Heart left ventricle (tissue), 16 donors: Measurements from ENCODE around the gene SMC5. TPM values are rescaled to one million over a fixed set of nuclear protein-coding genes. Genes with fewer than 3 reads are reported as not detected.

Experiments used
- ATAC-seq, 4 donors: fragments of 200-7000 bp; cut with Tn5 transposase; one replicate each; pipeline ENCODE4 v1.9.1; 2020 to 2022; ENCODE audit warnings: moderate library complexity in 4 of 4, mild to moderate bottlenecking in 3 of 4, moderate number of reproducible peaks in 1 of 4
- DNase-seq, 5 donors: peaks; one replicate each; pipeline ENCODE4 v3.0.0-alpha.2; 2020
- H3K27ac ChIP-seq, 12 donors: fragments of 200-600 bp; sonication (generic) in 4 of 12; one replicate each; pipeline versions ENCODE4 v1.5.0 to v1.8.0; 2016 to 2022; ENCODE audit warnings: mild to moderate bottlenecking in 2 of 12
- H3K27me3 ChIP-seq, 9 donors: fragments of 200-600 bp; sonication (generic) in 2 of 9; one replicate each; pipeline versions ENCODE4 v1.5.1 to v1.8.0; 2016 to 2022; ENCODE audit warnings: mild to moderate bottlenecking in 3 of 9
- H3K36me3 ChIP-seq, 9 donors: fragments of 200-600 bp; sonication (generic) in 2 of 9; one replicate each; pipeline versions ENCODE4 v1.5.0 to v1.8.0; 2018 to 2022; ENCODE audit warnings: mild to moderate bottlenecking in 2 of 9
- H3K4me1 ChIP-seq, 12 donors: fragments of 200-600 bp; sonication (generic) in 4 of 12; one replicate each; pipeline versions ENCODE4 v1.5.0 to v1.8.0; 2016 to 2022; ENCODE audit warnings: mild to moderate bottlenecking in 3 of 12
- H3K4me3 ChIP-seq, 12 donors: fragments of 200-600 bp; sonication (generic) in 4 of 12; one replicate each; pipeline versions ENCODE4 v1.5.0 to v1.8.0; 2017 to 2022; ENCODE audit warnings: mild to moderate bottlenecking in 9 of 12, moderate library complexity in 4 of 12
- H3K9me3 ChIP-seq, 12 donors: fragments of 200-600 bp; sonication (generic) in 4 of 12; one replicate each; pipeline versions ENCODE4 v1.5.0 to v1.8.0; 2016 to 2022; ENCODE audit warnings: mild to moderate bottlenecking in 1 of 12
- POLR2A ChIP-seq, 2 donors: fragments of 450-650 bp; IDR thresholded peaks; one replicate each; pipeline ENCODE4 v1.6.1; 2017; ENCODE audit warnings: antibody characterized with exemption in 2 of 2, mild to moderate bottlenecking in 2 of 2, moderate library complexity in 2 of 2
- WGBS, 4 donors: extraction: QIAGEN DNeasy Blood & Tissue Kit in 2 of 4; methylation state at CpG; one replicate each; pipeline versions ENCODE4 v1.1.5 to v1.1.7; 2013 to 2018; 5-methylcytosine and 5-hydroxymethylcytosine counted together
- intact Hi-C, 10 donors: fragments of 100-400 bp; cut with DNase I; formaldehyde crosslinking; loops; one replicate each; pipeline versions ENCODE4 v1.11.1 to v1.14.2; 2022
- polyA plus RNA-seq, 2 donors: library from polyadenylated mRNA; stranded (reverse); fragments of 200-250 nt; gene quantifications; one replicate each; pipeline ENCODE4 v1.2.3, GENCODE V29; 2013
- total RNA-seq, 9 donors: library from RNA; depleted of rRNA in 2 of 9; stranded (reverse); fragments of >200 nt in 2 of 9; fragmentation: NEBNext Ultra II Directional in 3 of 9; extraction: Animal tissue kit (Norgen Biotek cat#: 25700) in 3 of 9; gene quantifications; one replicate each; pipeline versions ENCODE4 v1.1.0 to v1.2.4, GENCODE V29; 2016 to 2023
- TF ChIP-seq, protein P1 (sequence below), 12 donors: fragments of 200-600 bp; sonication (generic) in 4 of 12; IDR thresholded peaks; one replicate each; pipeline versions ENCODE4 v1.5.0 to v1.8.0; 2018 to 2022; ENCODE audit warnings: antibody characterized with exemption in 12 of 12, mild to moderate bottlenecking in 5 of 12
- donor health status: ischemic (EF 13 %, LVEDD 7.1; RV severe dilation, severe dysfunction).
- donor health status: healthy with polysubstance abuse.
- donor health status: DM: no; HTN: yes; CAD: no.
- donor health status: DM: no; HTN: no; CAD: no.
- donor health status: ischemic (EF 25% LVEDD 6.9; RV normal size, moderate dysfunction).
- donor health status: ischemic (EF 25% LVEDD 5.7; RV mildly dilated, moderate dysfunction).
- donor health status: healthy.
- donor health status: DM: yes; HTN: yes; CAD: no.
- donor health status: ischemic (EF 35%, LVEDD 5.7; RV mildly dilated, moderate dysfunction).
- donor health status: nonischemic (EF 11% LVEDD 7.7; RV severe dilation, severe dysfunction).
- donor health status: DM: yes; HTN: yes; CAD: no.
- donor health status: PGD.
- donor health status: ischemic (EF 29% LVEDD 5.4; RV normal size, mild dysfunction).
- donor health status: nonischemic (EF 23%, LVEDD 6.1; RV moderate dilation, normal function).

Gene SMC5
- total and polyA plus RNA-seq, 11 donors, result 6.8 to 14.6 (median 11.0) TPM

DNA sequence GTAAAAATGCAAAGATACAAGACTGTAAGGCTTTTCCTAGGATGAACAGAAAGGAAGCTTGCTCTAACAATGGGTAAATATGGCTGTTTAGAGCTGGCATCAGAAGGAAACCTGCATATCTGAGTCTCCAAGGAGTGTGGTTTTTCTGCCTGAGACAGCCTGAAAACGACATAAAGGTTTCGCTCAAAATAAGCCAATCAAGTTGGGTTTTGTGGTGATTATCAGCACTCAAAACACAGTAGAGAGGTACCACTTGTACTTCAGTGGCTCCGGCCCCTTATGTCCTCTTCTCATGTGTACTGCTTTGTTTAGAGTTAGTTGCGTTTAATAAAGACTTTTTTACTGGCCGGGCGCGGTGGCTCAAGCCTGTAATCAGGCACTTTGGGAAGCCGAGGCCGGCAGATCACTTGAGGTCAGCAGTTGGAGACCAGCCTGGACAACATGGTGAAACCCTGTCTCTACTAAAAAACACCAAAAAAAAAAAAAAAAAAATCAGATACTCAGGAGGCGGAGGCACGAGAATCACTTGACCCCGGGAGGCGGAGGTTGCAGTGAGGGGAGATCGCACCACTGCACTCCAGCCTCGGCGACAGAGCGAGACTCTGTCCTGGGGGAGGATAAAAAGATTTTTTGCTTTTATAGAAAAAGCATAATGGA is 116.3 kb downstream of the SMC5 start:
- 83 to 88% (median 85%) methylated on average over 17 of the region's 17 CpGs for WGBS, 4 donors
- H3K27me3 ChIP-seq, result no peaks in the 10 kb centered on the region
- peak overlapping the region in 3 of 12 donors; percentile 17 to 28 (median 20) for H3K27ac ChIP-seq
- peaks cover 0 to 19% (median 8%) of the 10 kb centered on the region in 12 donors for H3K4me1 ChIP-seq
- no peak for TF ChIP-seq POLR2A (IDR thresholded peaks at IDR 0.05)
- TF ChIP-seq, protein P1, sequence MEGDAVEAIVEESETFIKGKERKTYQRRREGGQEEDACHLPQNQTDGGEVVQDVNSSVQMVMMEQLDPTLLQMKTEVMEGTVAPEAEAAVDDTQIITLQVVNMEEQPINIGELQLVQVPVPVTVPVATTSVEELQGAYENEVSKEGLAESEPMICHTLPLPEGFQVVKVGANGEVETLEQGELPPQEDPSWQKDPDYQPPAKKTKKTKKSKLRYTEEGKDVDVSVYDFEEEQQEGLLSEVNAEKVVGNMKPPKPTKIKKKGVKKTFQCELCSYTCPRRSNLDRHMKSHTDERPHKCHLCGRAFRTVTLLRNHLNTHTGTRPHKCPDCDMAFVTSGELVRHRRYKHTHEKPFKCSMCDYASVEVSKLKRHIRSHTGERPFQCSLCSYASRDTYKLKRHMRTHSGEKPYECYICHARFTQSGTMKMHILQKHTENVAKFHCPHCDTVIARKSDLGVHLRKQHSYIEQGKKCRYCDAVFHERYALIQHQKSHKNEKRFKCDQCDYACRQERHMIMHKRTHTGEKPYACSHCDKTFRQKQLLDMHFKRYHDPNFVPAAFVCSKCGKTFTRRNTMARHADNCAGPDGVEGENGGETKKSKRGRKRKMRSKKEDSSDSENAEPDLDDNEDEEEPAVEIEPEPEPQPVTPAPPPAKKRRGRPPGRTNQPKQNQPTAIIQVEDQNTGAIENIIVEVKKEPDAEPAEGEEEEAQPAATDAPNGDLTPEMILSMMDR (IDR thresholded peaks at IDR 0.05), result no peak
- H3K4me3 ChIP-seq, result peak overlapping the region in 2 of 12 donors; percentile 1 to 16
- H3K9me3 ChIP-seq, result no peaks in the 10 kb centered on the region
- no peaks in the 10 kb centered on the region for H3K36me3 ChIP-seq
- DNase-seq, result no peak
- intact Hi-C loops, result no loop called here
- no peak for ATAC-seq

DNA sequence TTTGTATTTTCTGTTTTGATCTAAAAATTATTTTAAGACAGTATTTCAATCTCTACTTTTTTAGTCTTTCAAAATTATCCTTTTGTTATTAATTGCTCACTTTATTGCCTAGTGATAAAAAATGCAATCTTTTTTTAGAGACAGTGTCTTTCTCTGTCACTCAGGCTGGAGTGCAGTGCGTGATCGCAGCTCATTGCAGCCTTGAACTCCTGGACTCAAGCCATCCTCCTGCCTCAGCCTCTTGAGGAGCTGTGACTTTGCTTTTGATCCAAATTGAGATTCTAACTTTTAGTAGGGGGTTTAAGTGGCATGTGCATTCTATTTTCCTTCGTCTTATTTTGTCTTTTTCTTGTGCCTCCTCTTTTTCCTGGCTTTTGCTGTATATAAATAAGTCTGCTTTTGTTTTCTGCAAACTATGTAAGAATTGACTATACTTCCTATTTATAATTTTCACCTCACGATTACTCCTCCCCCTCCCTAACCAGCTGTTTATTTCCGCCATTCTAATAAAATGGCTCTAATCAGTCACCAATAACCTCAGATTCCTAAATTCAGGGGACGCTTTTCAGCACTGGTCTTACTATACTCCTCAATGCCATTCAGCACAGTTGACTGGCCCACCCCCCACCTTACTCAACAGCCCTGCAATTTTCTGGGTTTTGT is 123.4 kb downstream of the SMC5 start:
- Histone ChIP-seq H3K27ac (no peak overlapping the region), H3K36me3 (peaks cover 0 to 36% (median 24%) of the 10 kb centered on the region in 9 donors), H3K27me3 (no peaks in the 10 kb centered on the region), H3K4me3 (no peak overlapping the region), H3K9me3 (no peaks in the 10 kb centered on the region), H3K4me1 (peaks cover 0 to 55% (median 23%) of the 10 kb centered on the region in 12 donors)
- no peak for DNase-seq
- intact Hi-C loops, result no loop called here
- no peak for TF ChIP-seq POLR2A (IDR thresholded peaks at IDR 0.05)
- TF ChIP-seq, protein P1 (IDR thresholded peaks at IDR 0.05), result no peak
- WGBS, 4 donors, result 62 to 71% (median 68%) methylated on average over 6 of the region's 6 CpGs
- ATAC-seq, result peak in 2 of 4 donors; percentile 9 to 14

DNA sequence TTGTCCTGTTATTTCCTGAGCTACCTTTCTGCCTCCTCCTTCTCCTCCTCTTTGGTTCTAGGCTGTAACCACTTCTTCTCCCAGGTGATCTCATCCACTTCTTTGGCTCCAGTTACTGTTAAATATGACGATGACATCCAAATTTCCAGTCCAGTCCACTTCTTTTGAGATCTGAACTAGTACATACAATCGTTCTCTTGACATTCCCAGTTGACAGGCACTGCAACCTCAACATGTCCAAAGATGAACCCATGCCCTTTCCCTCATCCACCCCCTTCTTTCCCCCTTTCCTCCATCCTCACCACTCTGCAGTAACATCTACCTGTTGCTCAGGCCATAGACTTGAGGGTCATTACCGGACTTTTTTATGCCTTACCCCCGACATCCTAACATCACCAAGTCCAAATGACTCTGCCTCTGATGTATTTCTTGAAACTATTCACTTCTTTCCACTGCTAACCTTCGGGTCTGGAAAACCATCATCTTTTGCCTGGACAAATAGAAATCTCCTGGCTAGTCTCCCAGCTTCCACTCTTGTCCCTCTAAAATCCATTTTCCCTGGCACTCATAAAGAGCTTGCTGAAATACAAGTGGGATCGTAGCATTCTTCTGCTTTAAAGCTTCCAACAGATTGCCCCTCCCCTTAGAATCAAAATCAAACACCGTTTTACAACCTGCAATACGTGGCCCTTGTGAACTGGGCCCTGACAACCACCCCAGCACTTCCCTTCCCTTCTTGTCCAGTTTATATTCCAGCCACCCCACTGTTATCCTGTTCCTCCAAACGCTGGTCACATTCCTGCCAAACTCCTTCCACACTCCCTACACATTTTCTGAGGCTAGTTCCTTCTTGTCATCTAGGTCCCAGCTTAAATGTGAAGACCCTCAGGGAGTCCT is 124.2 kb downstream of the SMC5 start:
- Histone ChIP-seq H3K9me3 (no peaks in the 10 kb centered on the region), H3K27me3 (no peaks in the 10 kb centered on the region), H3K4me1 (peaks cover 0 to 62% (median 25%) of the 10 kb centered on the region in 12 donors), H3K36me3 (peaks cover 0 to 43% (median 32%) of the 10 kb centered on the region in 9 donors), H3K4me3 (no peak overlapping the region), H3K27ac (peak overlapping the region in 1 of 12 donors; percentile 33)
- intact Hi-C loops, result no loop called here
- DNase-seq, result no peak
- 67 to 71% (median 68%) methylated on average over 9 of the region's 9 CpGs for WGBS, 4 donors
- TF ChIP-seq, protein P1 (IDR thresholded peaks at IDR 0.05), result no peak
- no peak for TF ChIP-seq POLR2A (IDR thresholded peaks at IDR 0.05)
- ATAC-seq, result peak in 3 of 4 donors; percentile 12 to 38 (median 21)
